GM12878 (cell line): ENCODE measurements around the gene RTF2. TPM values are rescaled to one million over a fixed set of nuclear protein-coding genes. Genes with fewer than 3 reads are reported as not detected.

ENCODE experiments used
- ATAC-seq: fragments of 200-7000 bp; cut with Tn5 transposase; 3 replicates; pipeline ENCODE4 v1.9.1; 2020; ENCODE audit warnings: mild to moderate bottlenecking, moderate library complexity
- BruUV-seq: library from RNA; stranded (reverse); fragments of 400-500 nt; replicated peaks from 2 replicates; lab custom pipeline; 2021; lab: Mats Ljungman, UMichigan
- CTCF ChIA-PET: fragments of 300-600 bp; sonication (Branson Sonifier 250); formaldehyde crosslinking; extraction: SDS; loops from one replicate; lab custom pipeline; 2021; ENCODE audit warnings: inconsistent platforms; lab: Yijun Ruan, JAX
- POLR2A ChIA-PET: fragments of 350-600 bp; formaldehyde crosslinking; extraction: SDS; loops from one replicate; lab custom pipeline; 2021; ENCODE audit warnings: inconsistent platforms; lab: Charles Lee
- RAD21 ChIA-PET: fragments of 300-600 bp; sonication (Branson Sonifier 250); formaldehyde crosslinking; loops from one replicate; lab custom pipeline; 2023; ENCODE audit warnings: antibody characterized with exemption; ENCODE audit not compliant: unreplicated experiment; lab: Charles Lee
- SMC1A ChIA-PET: fragments of 300-600 bp; sonication (Branson Sonifier 250); formaldehyde crosslinking; loops from one replicate; lab custom pipeline; 2023; ENCODE audit not compliant: unreplicated experiment, uncharacterized antibody; lab: Charles Lee
- DNase-seq: peaks from one replicate; pipeline ENCODE4 v3.0.0-alpha.2; 2011; ENCODE audit warnings: low read depth, low spot score
- FAIRE-seq: peaks from 3 replicates; lab custom pipeline; 2011; peaks lifted over from hg19 to GRCh38; lab: Jason Lieb, UNC
- H2AFZ ChIP-seq: 2 replicates; pipeline ENCODE4 v1.6.0; 2011; ENCODE audit warnings: low read depth, low read length, control low read depth; ENCODE audit not compliant: control insufficient read depth
- H3K27ac ChIP-seq: 2 replicates; pipeline ENCODE4 v1.5.1; 2011; ENCODE audit warnings: control low read depth; ENCODE audit not compliant: control insufficient read depth, insufficient read depth
- H3K27me3 ChIP-seq, 2 experiments: replicated peaks in 1 of 2; 2 replicates each; pipeline versions ENCODE4 v1.6.0 to v1.6.1; 2011; ENCODE audit warnings: low read length in 1 of 2; ENCODE audit not compliant: control insufficient read depth in 2 of 2, insufficient read depth in 2 of 2
- H3K36me3 ChIP-seq, 2 experiments: 2 replicates each; pipeline ENCODE4 v1.5.1; 2011; ENCODE audit warnings: low read length in 1 of 2; ENCODE audit not compliant: control insufficient read depth in 2 of 2, insufficient read depth in 2 of 2
- H3K4me1 ChIP-seq: 2 replicates; pipeline ENCODE4 v1.6.1; 2011; ENCODE audit warnings: mild to moderate bottlenecking, low read length, moderate library complexity, mixed read lengths; ENCODE audit not compliant: control insufficient read depth, insufficient read depth
- H3K4me2 ChIP-seq: 2 replicates; pipeline ENCODE4 v1.6.0; 2011; ENCODE audit warnings: control low read depth; ENCODE audit not compliant: control insufficient read depth, insufficient read depth
- H3K4me3 ChIP-seq: fragments of 200-600 bp; sonication (generic); 2 replicates; pipeline ENCODE4 v1.5.1; 2016
- H3K79me2 ChIP-seq: 2 replicates; pipeline ENCODE4 v1.6.0; 2011; ENCODE audit warnings: low read length; ENCODE audit not compliant: control insufficient read depth, insufficient read depth
- H3K9ac ChIP-seq: 2 replicates; pipeline ENCODE4 v1.8.0; 2011; ENCODE audit warnings: low read length, control low read depth, mixed read lengths; ENCODE audit not compliant: control insufficient read depth, insufficient read depth
- H3K9me3 ChIP-seq: replicated peaks from 3 replicates; pipeline ENCODE4 v1.5.1; 2011; ENCODE audit warnings: mild to moderate bottlenecking, low read length; ENCODE audit not compliant: control insufficient read depth, insufficient read depth
- H4K20me1 ChIP-seq: 2 replicates; pipeline ENCODE4 v1.6.0; 2011; ENCODE audit not compliant: control insufficient read depth, insufficient read depth
- ATF3 ChIP-seq: IDR thresholded peaks from 2 replicates; pipeline ENCODE4 v1.6.1; 2011; ENCODE audit warnings: low read depth, mild to moderate bottlenecking, low read length, moderate library complexity, borderline replicate concordance; ENCODE audit errors: extremely low read depth
- CUX1 ChIP-seq: IDR thresholded peaks from 2 replicates; pipeline ENCODE4 v1.6.1; 2012; ENCODE audit warnings: improper control_type of control experiment, low read depth, low read length; ENCODE audit not compliant: insufficient replicate concordance
- IKZF1 ChIP-seq: fragments of 450-650 bp; conservative IDR thresholded peaks from 2 replicates; pipeline ENCODE4 v1.6.1; 2017; ENCODE audit warnings: antibody characterized with exemption, mild to moderate bottlenecking
- LARP7 ChIP-seq: fragments of 450-650 bp; IDR thresholded peaks from 2 replicates; pipeline ENCODE4 v1.6.1; 2017; ENCODE audit warnings: mild to moderate bottlenecking
- MTA3 ChIP-seq: IDR thresholded peaks from 2 replicates; pipeline ENCODE4 v1.6.1; 2012; ENCODE audit warnings: low read length, inconsistent platforms, borderline replicate concordance
- NRF1 ChIP-seq: conservative IDR thresholded peaks from 2 replicates; pipeline ENCODE4 v1.6.1; 2011; ENCODE audit warnings: mild to moderate bottlenecking, low read depth, low read length, improper control_type of control experiment
- PAX8 ChIP-seq: fragments of 450-650 bp; IDR thresholded peaks from 2 replicates; pipeline ENCODE4 v1.6.1; 2017; ENCODE audit warnings: mild to moderate bottlenecking, moderate library complexity
- RFX5 ChIP-seq: IDR thresholded peaks from 2 replicates; pipeline ENCODE4 v1.6.1; 2011; ENCODE audit warnings: low read depth, low read length, improper control_type of control experiment
- SMARCA5 ChIP-seq: fragments of 450-650 bp; IDR thresholded peaks from 2 replicates; pipeline ENCODE4 v1.6.1; 2017; ENCODE audit warnings: mild to moderate bottlenecking
- SRF ChIP-seq, 2 experiments: IDR thresholded peaks; 2 replicates each; pipeline ENCODE4 v1.6.1; 2011; ENCODE audit warnings: low read depth in 2 of 2, low read length in 2 of 2, mild to moderate bottlenecking in 1 of 2, moderate library complexity in 1 of 2
- TAF1 ChIP-seq: IDR thresholded peaks from 2 replicates; pipeline ENCODE4 v1.6.1; 2011; ENCODE audit warnings: mild to moderate bottlenecking, low read depth, low read length, borderline replicate concordance
- YBX1 ChIP-seq: fragments of 450-650 bp; IDR thresholded peaks from 2 replicates; pipeline ENCODE4 v1.6.1; 2016; ENCODE audit warnings: antibody characterized with exemption
- ZBTB33 ChIP-seq: fragments of 450-650 bp; IDR thresholded peaks from 2 replicates; pipeline ENCODE4 v1.6.1; 2017; ENCODE audit warnings: mild to moderate bottlenecking
- WGBS: methylation state at CpG from one replicate; pipeline ENCODE4 v1.1.6; 2016; ENCODE audit warnings: low lambda C conversion rate; ENCODE audit not compliant: insufficient replicate concordance, insufficient coverage; ENCODE audit errors: missing lambda C conversion rate; 5-methylcytosine and 5-hydroxymethylcytosine counted together
- in situ Hi-C: fragments of 300-500 bp; cut with MboI; formaldehyde crosslinking; loops from 9 replicates; pipeline ENCODE4 v1.14.3; 2018; ENCODE audit warnings: mixed read lengths
- intact Hi-C: fragments of 100-400 bp; cut with micrococcal nuclease; formaldehyde crosslinking; loops from one replicate; pipeline ENCODE4 v1.14.2; 2022; ENCODE audit not compliant: unreplicated experiment
- polyA plus RNA-seq, 11 experiments: library from polyadenylated mRNA; depleted of rRNA in 4 of 11; unstranded in 6 of 11; stranded (reverse) in 5 of 11; fragments of >200 nt; fragmentation: Nextera tagmentation in 4 of 11; fragmentation: Illumina TruSeq in 1 of 11; extraction: Ambion mirVana in 4 of 11; extraction: Trizol in 1 of 11; gene quantifications; 1 replicate in 1 of 11; 2 replicates in 10 of 11; pipeline versions ENCODE4 v1.2.1 to v1.2.3, GENCODE V29; 2011 to 2016; ENCODE audit warnings: inconsistent platforms in 2 of 11, missing spikeins in 2 of 11, low read depth in 1 of 11
- total RNA-seq, 4 experiments: library from RNA; depleted of rRNA in 3 of 4; stranded (reverse); fragments of >200 nt in 3 of 4; fragmentation: Illumina TruSeq in 1 of 4; extraction: Trizol in 1 of 4; gene quantifications; 2 replicates each; pipeline versions ENCODE4 v1.2.1 to v1.2.3, GENCODE V29; 2013 to 2021
- TF ChIP-seq, protein P1 (sequence below): IDR thresholded peaks from 2 replicates; pipeline ENCODE4 v1.6.1; 2012; ENCODE audit warnings: low read depth, low read length, improper control_type of control experiment
- TF ChIP-seq, protein P2 (sequence below): IDR thresholded peaks from 2 replicates; pipeline ENCODE4 v1.6.1; 2012; ENCODE audit warnings: low read depth, low read length, improper control_type of control experiment

RTF2 gene
- total and polyA plus RNA-seq, 10 of the 15 experiments (the other 5 are each of a cell fraction or from before 2014, with no cell fraction given), result 66.2 to 133 (median 82.9) TPM

DNA sequence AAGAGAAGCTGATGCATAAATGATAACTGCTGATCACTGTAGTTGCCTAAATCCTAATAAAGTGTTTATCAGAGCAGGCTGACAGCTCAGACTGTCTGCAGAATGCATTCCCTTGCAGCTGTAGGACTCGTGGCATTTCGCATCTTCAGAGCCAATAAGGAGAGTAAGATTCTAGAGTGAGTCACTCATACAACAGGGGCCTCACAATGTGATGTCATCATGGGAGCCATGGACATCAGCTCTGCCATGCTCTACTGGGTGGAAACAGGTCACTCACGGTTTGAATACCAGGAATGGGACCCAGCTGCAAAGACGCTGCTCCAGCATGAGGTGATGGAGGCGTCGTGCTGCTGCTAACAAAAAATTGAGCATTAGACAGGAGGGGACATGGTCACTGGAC lies 72.0 kb downstream of the RTF2 start (continued):
- TF ChIP-seq, protein P1, sequence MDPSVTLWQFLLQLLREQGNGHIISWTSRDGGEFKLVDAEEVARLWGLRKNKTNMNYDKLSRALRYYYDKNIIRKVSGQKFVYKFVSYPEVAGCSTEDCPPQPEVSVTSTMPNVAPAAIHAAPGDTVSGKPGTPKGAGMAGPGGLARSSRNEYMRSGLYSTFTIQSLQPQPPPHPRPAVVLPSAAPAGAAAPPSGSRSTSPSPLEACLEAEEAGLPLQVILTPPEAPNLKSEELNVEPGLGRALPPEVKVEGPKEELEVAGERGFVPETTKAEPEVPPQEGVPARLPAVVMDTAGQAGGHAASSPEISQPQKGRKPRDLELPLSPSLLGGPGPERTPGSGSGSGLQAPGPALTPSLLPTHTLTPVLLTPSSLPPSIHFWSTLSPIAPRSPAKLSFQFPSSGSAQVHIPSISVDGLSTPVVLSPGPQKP, result no peak
- no peak for TF ChIP-seq LARP7
- TF ChIP-seq IKZF1, result no peak
- no peak for TF ChIP-seq PAX8
- no peak for TF ChIP-seq ZBTB33
- TF ChIP-seq, all 136 proteins: peak for 0

- H2AFZ ChIP-seq, result no peak overlapping the region
- DNase-seq (no peak), ATAC-seq (no peak), FAIRE-seq (no peak)
- no peaks in the 10 kb centered on the region for H3K36me3 ChIP-seq
- no peaks in the 10 kb centered on the region for H3K79me2 ChIP-seq
- BruUV-seq, result no TSS peak
- no peak overlapping the region for H3K27ac ChIP-seq
- no peak overlapping the region for H3K9ac ChIP-seq
- RAD21 ChIA-PET, result no interaction called here
- WGBS, result 51% methylated on average over 9 of the region's 9 CpGs
- intact Hi-C loops, result no loop called here
- no peaks in the 10 kb centered on the region for H3K4me1 ChIP-seq
- no peak overlapping the region for H3K4me3 ChIP-seq
- no peaks in the 10 kb centered on the region for H4K20me1 ChIP-seq
- H3K27me3 ChIP-seq, result no peaks in the 10 kb centered on the region
- POLR2A ChIA-PET, result no interaction called here
- SMC1A ChIA-PET, result no interaction called here
- no peak overlapping the region for H3K4me2 ChIP-seq
- H3K9me3 ChIP-seq, result no peaks in the 10 kb centered on the region
- in situ Hi-C loops, result no loop called here
- CTCF ChIA-PET, result no interaction called here
- no peak for TF ChIP-seq SMARCA5
- TF ChIP-seq RFX5, result no peak
- no peak for TF ChIP-seq ATF3
- no peak for TF ChIP-seq MTA3
- TF ChIP-seq CUX1, result no peak
- TF ChIP-seq TAF1, result no peak
- TF ChIP-seq SRF (IDR thresholded peaks at IDR 0.05; ENCODE audit: low read depth in 2 of 2, low read length in 2 of 2), result no peak
- TF ChIP-seq NRF1, result no peak
- TF ChIP-seq YBX1, result no peak
- TF ChIP-seq, protein P2, sequence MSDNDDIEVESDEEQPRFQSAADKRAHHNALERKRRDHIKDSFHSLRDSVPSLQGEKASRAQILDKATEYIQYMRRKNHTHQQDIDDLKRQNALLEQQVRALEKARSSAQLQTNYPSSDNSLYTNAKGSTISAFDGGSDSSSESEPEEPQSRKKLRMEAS, result no peak
Observed at GRCh38 chr20:56542489-56543030, 74.1 kb downstream of the RTF2 start.
